Ishikawa (cell line): ENCODE results near the gene LENEP.

Experiments used
- CEBPB ChIP-seq: IDR thresholded peaks from 2 replicates; pipeline ENCODE4 v1.6.1; 2012
- CREB1 ChIP-seq: IDR thresholded peaks from 2 replicates; pipeline ENCODE4 v1.6.1; 2012; ENCODE audit warnings: low read depth
- EP300 ChIP-seq: IDR thresholded peaks from 2 replicates; pipeline ENCODE4 v1.6.1; 2012; ENCODE audit warnings: borderline replicate concordance
- NFIC ChIP-seq: IDR thresholded peaks from 2 replicates; pipeline ENCODE4 v1.6.1; 2012
- RAD21 ChIP-seq: IDR thresholded peaks from 2 replicates; pipeline ENCODE4 v1.6.1; 2012; ENCODE audit warnings: low read depth
- REST ChIP-seq: IDR thresholded peaks from 2 replicates; pipeline ENCODE4 v1.6.1; 2012; ENCODE audit warnings: low read depth, mild to moderate bottlenecking
- TAF1 ChIP-seq: IDR thresholded peaks from 2 replicates; pipeline ENCODE4 v1.6.1; 2012; ENCODE audit warnings: low read depth, mild to moderate bottlenecking
- TCF12 ChIP-seq: IDR thresholded peaks from 2 replicates; pipeline ENCODE4 v1.6.1; 2012; ENCODE audit warnings: low read depth
- YY1 ChIP-seq: IDR thresholded peaks from 2 replicates; pipeline ENCODE4 v1.6.1; 2012; ENCODE audit warnings: low read depth
- TF ChIP-seq, protein P1 (sequence below): IDR thresholded peaks from 2 replicates; pipeline ENCODE4 v1.6.1; 2012

DNA sequence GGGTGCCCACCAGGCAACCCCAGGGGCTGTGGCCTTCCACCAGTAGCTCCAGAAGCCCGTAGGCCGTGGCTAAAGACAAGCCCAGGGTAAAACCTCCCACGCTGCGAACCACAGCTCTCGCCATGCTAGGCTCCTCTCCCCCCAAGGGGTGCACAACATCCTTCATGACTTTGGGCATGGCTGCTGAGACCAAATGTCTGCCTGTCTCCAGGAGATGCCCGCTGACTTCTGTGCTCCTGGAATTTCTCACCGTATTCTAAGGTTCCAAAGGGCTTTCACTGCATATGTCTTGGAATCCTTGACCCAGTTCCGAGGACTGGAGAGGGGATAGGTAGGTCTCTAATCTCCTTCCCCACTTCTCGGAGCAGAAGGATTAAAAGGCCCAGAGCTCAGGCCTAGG is 40.1 kb downstream of the LENEP start, which contains the start of the genes DCST1 and DCST2:
- no peak for TF ChIP-seq CREB1
- TF ChIP-seq REST: no peak
- TF ChIP-seq TAF1: no peak
- no peak for TF ChIP-seq NFIC
- no peak for TF ChIP-seq TCF12
- TF ChIP-seq RAD21: no peak
- TF ChIP-seq YY1: no peak
- no peak for TF ChIP-seq EP300
- TF ChIP-seq, protein P1, sequence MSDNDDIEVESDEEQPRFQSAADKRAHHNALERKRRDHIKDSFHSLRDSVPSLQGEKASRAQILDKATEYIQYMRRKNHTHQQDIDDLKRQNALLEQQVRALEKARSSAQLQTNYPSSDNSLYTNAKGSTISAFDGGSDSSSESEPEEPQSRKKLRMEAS: no peak
- no peak for TF ChIP-seq CEBPB
